ENCODE measurements around the gene CDK10.

DNA sequence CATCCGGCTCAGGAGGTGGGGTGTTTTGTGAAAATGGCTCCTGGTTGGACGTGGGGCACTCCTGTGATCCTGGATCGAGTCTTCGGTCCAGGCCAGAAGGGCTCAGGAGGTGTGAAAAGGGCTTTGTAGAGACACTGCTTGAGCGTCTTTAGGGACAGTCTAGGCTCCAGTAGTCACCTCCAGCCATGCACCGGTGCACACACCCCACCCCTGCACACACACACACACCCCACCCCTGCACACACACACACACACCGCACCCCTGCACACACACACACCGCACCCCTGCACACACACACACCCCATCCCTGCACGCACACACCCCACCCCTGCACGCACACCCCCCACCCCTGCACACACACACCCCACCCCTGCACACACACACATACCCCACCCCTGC, 48.0 kb upstream of the CDK10 start:
- TF ChIP-seq, protein P1, sequence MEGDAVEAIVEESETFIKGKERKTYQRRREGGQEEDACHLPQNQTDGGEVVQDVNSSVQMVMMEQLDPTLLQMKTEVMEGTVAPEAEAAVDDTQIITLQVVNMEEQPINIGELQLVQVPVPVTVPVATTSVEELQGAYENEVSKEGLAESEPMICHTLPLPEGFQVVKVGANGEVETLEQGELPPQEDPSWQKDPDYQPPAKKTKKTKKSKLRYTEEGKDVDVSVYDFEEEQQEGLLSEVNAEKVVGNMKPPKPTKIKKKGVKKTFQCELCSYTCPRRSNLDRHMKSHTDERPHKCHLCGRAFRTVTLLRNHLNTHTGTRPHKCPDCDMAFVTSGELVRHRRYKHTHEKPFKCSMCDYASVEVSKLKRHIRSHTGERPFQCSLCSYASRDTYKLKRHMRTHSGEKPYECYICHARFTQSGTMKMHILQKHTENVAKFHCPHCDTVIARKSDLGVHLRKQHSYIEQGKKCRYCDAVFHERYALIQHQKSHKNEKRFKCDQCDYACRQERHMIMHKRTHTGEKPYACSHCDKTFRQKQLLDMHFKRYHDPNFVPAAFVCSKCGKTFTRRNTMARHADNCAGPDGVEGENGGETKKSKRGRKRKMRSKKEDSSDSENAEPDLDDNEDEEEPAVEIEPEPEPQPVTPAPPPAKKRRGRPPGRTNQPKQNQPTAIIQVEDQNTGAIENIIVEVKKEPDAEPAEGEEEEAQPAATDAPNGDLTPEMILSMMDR (conservative IDR thresholded peaks at IDR 0.05), result no peak
- TF ChIP-seq ZFX (IDR thresholded peaks at IDR 0.05), result no peak

Measured in C4-2B (cell line).